ENCODE data around the gene GPR32.

DNA sequence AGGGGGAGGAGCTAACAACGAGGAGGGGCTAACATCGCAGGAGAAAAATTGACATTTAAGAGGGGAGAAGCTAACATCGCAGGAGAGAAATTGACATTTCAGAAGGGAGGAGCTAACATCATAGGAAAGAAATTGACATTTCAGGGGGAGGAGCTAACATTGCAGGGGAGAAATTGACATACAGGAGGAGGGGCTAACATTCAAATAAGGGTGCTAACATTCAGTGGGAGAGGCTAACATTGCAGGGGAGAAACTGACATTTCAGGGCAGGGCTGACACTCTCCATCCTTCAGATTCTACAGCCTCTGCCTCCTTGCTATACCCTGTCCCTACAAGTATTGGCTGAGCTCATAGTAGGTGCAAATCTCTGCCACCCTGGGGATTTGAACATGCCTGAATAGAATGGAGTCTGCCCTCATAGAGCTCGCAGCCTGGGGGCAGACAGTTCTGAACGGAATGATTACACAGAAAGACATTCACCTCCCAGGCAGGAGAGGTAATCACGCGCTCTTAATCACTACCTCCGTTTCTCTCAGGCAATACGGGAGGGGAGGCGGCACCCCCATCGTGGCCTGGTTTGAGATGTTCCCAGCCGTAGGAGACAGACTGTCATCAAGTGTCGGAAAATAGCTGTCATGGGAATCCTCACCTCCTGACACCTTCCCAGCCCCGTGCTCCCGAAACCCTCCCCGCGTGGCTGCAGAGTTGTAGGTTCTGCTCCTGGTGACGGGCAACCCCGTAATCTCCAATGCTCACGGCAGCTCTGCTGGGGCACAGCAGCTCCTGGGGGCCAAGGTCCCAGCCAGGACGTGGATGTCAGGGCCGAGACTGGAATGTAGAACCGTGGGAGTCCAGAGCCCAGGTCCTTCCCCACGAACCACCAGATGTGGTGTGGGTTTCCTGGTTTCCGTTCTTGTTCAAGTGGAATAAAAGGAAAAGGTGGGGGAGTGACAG is 9.5 kb downstream of the GPR32 start:
- TF ChIP-seq FOXK2 (IDR thresholded peaks at IDR 0.05): no peak
- TF ChIP-seq FOXA1 (IDR thresholded peaks at IDR 0.05): no peak

Data from HEK293T (cell line).